HCT116 (cell line): ENCODE data around the gene WASF2.

Experiments used
- CEBPB ChIP-seq: IDR thresholded peaks from 2 replicates; pipeline ENCODE4 v1.6.1; 2012; ENCODE audit warnings: low read depth
- CTCF ChIP-seq, 3 experiments: fragments of 200-600 bp in 1 of 3; sonication (generic) in 1 of 3; IDR thresholded peaks in 2 of 3; conservative IDR thresholded peaks in 1 of 3; 2 replicates each; pipeline ENCODE4 v1.5.1; 2012 to 2017; ENCODE audit warnings: low read depth in 2 of 3, low read length in 2 of 3, antibody characterized with exemption in 1 of 3, borderline replicate concordance in 1 of 3, control low read depth in 1 of 3, mild to moderate bottlenecking in 1 of 3, mixed read lengths in 1 of 3, mixed run types in 1 of 3, moderate library complexity in 1 of 3; ENCODE audit not compliant: insufficient read depth in 1 of 3
- EGR1 ChIP-seq: IDR thresholded peaks from 2 replicates; pipeline ENCODE4 v1.6.1; 2012; ENCODE audit warnings: low read depth
- EZH2 ChIP-seq: fragments of 200-600 bp; sonication (generic); IDR thresholded peaks from 2 replicates; pipeline ENCODE4 v1.6.1; 2017; ENCODE audit warnings: antibody characterized with exemption, mixed run types
- POLR2A ChIP-seq: IDR thresholded peaks from 2 replicates; pipeline ENCODE4 v1.7.0; 2011; ENCODE audit warnings: borderline replicate concordance; ENCODE audit not compliant: insufficient read depth, insufficient read length; ENCODE audit errors: extremely low read depth
- POLR2AphosphoS5 ChIP-seq: IDR thresholded peaks from 2 replicates; pipeline ENCODE4 v1.6.1; 2011; ENCODE audit warnings: mild to moderate bottlenecking, low read depth, low read length, moderate library complexity
- RAD21 ChIP-seq: IDR thresholded peaks from 2 replicates; pipeline ENCODE4 v1.6.1; 2012; ENCODE audit warnings: low read depth, mild to moderate bottlenecking
- SRF ChIP-seq: IDR thresholded peaks from 2 replicates; pipeline ENCODE4 v1.6.1; 2012; ENCODE audit warnings: low read depth
- TCF7L2 ChIP-seq: IDR thresholded peaks from 2 replicates; pipeline ENCODE4 v1.7.0; 2011; ENCODE audit warnings: borderline replicate concordance, inconsistent platforms; ENCODE audit not compliant: insufficient read depth, insufficient read length; ENCODE audit errors: extremely low read depth
- YY1 ChIP-seq: IDR thresholded peaks from 2 replicates; pipeline ENCODE4 v1.6.1; 2011; ENCODE audit warnings: low read length, low read depth, moderate library complexity, mild to moderate bottlenecking; ENCODE audit not compliant: insufficient replicate concordance; ENCODE audit errors: extremely low read depth
- TF ChIP-seq, protein P1 (sequence below): IDR thresholded peaks from 2 replicates; pipeline ENCODE4 v1.6.1; 2012

DNA sequence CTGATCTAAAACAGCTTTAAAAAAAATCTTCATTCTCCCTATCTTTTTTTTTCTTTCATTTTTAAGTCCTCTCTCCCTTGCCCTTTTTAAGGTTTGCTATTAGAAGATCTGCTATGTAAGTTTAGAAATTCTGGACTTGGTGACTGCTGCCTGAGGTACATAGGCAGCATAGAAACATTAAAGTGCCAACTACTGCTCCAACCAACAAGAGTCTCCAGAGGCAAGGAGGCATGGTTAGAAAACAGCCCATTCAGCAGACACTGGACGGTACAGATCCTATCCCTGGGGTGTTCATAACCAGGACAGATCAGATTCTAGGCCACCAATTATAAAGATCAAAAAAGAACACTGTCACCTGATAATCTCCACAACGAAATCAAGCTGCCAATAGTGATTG, 60.9 kb downstream of the WASF2 start:
- no peak for TF ChIP-seq CTCF (IDR thresholded peaks at IDR 0.05 in 2 of 3, conservative IDR thresholded peaks at IDR 0.05 in 1 of 3; ENCODE audit: borderline replicate concordance in 1 of 3, insufficient read depth in 1 of 3, low read depth in 2 of 3, low read length in 2 of 3)
- TF ChIP-seq POLR2AphosphoS5: no peak
- TF ChIP-seq RAD21: no peak
- TF ChIP-seq, protein P1, sequence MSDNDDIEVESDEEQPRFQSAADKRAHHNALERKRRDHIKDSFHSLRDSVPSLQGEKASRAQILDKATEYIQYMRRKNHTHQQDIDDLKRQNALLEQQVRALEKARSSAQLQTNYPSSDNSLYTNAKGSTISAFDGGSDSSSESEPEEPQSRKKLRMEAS: no peak
- no peak for TF ChIP-seq POLR2A
- no peak for TF ChIP-seq TCF7L2
- TF ChIP-seq EGR1: no peak
- no peak for TF ChIP-seq YY1
- no peak for TF ChIP-seq SRF
- no peak for TF ChIP-seq EZH2
- no peak for TF ChIP-seq CEBPB
